Fibroblast of villous mesenchyme (primary cell): ENCODE results near the gene LRRC4C. TPM values are rescaled to one million over a fixed set of nuclear protein-coding genes. Genes with fewer than 3 reads are reported as not detected.

Experiments used
- DNase-seq: peaks from one replicate; pipeline ENCODE4 v3.0.0-alpha.2; 2010; ENCODE audit warnings: low read depth
- H3K4me3 ChIP-seq: 2 replicates; pipeline ENCODE4 v1.5.1; 2011; ENCODE audit warnings: low read depth, mild to moderate bottlenecking, low read length
- total RNA-seq: library from RNA; depleted of rRNA; stranded (reverse); fragments of >200 nt; gene quantifications from 2 replicates; pipeline ENCODE4 v1.2.3, GENCODE V29; 2012
- TF ChIP-seq, protein P1 (sequence below): IDR thresholded peaks from 2 replicates; pipeline ENCODE4 v1.5.1; 2012; ENCODE audit warnings: low read depth, mild to moderate bottlenecking, low read length; ENCODE audit not compliant: insufficient read depth

The LRRC4C gene
- total RNA-seq, 1 donor, result under 0.01 TPM

DNA sequence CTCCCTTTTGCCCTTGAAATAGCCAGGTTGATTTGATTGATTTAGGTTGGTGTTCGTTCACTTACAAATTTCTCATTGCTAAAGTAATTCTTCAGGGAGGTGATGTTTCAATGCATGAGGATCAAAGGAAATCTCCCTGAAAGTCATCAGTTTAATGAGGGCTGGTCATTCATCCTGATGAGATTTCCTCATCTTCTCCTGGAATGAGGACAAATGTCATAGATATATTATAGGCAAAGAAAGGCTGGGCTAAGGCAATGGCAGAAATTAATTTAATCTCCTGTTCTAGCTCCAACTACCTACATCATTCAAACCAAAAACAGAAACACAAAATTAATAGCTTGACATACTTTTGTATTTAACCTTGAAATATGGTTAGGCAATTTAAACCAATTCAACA lies 1052.1 kb downstream of the LRRC4C start:
- no peak overlapping the region for H3K4me3 ChIP-seq
- TF ChIP-seq, protein P1, sequence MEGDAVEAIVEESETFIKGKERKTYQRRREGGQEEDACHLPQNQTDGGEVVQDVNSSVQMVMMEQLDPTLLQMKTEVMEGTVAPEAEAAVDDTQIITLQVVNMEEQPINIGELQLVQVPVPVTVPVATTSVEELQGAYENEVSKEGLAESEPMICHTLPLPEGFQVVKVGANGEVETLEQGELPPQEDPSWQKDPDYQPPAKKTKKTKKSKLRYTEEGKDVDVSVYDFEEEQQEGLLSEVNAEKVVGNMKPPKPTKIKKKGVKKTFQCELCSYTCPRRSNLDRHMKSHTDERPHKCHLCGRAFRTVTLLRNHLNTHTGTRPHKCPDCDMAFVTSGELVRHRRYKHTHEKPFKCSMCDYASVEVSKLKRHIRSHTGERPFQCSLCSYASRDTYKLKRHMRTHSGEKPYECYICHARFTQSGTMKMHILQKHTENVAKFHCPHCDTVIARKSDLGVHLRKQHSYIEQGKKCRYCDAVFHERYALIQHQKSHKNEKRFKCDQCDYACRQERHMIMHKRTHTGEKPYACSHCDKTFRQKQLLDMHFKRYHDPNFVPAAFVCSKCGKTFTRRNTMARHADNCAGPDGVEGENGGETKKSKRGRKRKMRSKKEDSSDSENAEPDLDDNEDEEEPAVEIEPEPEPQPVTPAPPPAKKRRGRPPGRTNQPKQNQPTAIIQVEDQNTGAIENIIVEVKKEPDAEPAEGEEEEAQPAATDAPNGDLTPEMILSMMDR, result no peak
- DNase-seq, result no peak

DNA sequence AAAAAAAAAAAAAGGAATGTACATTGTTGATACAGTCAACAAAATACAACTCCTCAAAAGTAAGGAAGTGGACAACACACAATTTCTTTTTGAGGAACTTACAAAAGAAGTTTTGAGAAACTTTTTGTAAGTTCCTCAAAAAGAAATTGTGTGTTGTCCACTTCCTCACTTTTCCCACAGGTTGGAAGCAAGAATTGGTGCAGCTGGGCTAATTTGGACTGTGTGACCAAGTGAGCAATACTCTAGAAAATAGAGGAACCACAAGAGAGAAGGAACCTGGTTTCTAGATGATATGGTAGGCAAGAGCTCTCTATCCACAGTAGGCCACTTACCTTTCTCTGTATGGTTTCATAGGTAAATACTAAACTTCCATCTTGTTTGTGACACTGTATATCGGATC lies 1053.8 kb downstream of the LRRC4C start:
- no peak overlapping the region for H3K4me3 ChIP-seq
- TF ChIP-seq, protein P1, result no peak
- no peak for DNase-seq

DNA sequence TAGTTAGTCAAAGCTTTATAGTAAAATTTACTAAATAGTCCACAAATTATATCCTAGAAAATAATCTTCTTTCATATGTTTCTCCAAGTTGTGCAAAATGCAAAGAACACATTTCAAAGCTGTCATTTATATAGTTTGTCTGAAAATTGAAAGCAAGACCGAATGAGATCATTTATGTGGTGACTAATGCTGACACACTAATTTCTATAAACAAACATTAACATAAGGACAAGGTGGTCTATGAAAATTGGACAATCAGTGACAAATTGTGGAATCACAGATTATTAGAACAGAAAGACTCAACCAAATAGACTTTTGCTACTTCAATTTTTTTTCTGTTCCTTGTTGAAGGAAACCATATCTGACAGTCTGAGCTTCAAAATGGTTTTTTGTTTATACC lies 1056.1 kb downstream of the LRRC4C start:
- no peak for DNase-seq
- no peak overlapping the region for H3K4me3 ChIP-seq
- TF ChIP-seq, protein P1, result no peak

DNA sequence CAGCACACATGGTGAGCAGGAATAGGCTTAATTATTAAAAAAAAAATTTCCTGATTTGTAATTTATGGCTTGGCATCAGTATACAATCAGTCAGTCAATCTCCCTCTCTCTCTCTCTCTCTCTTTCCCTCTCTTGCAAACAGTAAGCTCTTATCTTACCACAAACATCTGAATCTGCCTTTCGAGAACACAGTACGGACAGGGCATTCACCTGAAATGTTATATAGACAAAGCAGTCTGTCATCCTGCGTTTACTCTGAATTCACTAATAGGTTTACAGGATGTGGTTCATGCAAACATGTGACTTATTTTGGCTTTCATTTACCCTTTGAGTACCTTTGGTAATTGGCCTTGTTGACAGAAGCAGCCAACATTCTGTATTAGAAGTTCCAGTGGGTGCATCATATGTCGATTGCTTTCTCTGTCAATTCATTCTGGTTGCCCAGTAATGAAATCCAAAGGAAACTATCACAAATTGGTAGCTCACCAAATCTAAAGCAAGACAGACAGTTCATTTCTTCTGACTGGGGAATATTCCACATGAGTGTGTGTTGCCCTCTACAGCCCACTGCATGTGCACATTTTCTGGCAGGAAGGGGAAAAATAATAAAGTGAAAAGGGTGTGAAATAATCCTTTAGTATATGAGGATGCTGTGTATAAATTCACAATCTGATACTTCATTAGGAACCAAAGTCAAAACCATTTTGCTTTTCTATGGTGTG lies 1058.2 kb downstream of the LRRC4C start:
- TF ChIP-seq, protein P1, result no peak

DNA sequence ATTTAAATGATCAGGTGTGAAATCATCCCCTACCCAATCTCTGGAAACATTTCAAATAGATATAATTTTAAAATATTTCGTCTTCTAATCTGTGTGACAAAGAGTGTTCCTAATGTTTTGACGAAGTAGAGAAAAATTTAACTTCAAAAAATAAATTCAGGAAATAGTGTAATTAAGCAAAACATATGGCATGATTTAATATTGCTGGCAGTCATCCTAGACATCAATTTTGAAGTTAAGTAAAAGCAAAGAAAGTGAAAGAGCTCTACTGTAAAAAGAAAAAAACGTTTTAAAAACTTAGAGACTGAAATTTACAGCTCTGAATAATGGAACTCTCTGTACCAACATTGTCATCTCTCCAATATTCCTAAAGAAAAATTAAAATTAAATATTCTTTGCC lies 1062.3 kb downstream of the LRRC4C start:
- TF ChIP-seq, protein P1, result no peak
- no peak overlapping the region for H3K4me3 ChIP-seq
- DNase-seq, result no peak

More for the DNA sequence above, 1058.2 kb downstream of the LRRC4C start:
- DNase-seq, result no peak
- no peak overlapping the region for H3K4me3 ChIP-seq

DNA sequence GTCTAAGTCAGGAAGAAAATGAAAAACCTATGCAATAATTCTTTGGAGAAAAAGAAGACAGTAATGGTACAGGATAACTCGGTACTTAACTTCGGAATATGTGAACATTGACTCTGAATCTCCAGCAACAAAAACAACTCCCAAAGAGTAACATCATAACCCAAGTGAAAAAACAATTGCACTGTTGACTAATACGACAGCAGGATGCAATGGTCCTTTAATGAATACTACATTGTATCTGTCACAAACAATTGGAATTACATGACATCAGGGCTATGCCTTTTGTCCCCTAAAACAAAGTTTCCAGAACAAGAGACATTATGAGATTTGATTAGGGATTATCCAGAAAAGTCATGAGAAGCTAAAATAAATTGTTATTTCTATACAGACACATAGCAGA lies 1065.9 kb downstream of the LRRC4C start:
- no peak for DNase-seq
- TF ChIP-seq, protein P1, result no peak
- no peak overlapping the region for H3K4me3 ChIP-seq

DNA sequence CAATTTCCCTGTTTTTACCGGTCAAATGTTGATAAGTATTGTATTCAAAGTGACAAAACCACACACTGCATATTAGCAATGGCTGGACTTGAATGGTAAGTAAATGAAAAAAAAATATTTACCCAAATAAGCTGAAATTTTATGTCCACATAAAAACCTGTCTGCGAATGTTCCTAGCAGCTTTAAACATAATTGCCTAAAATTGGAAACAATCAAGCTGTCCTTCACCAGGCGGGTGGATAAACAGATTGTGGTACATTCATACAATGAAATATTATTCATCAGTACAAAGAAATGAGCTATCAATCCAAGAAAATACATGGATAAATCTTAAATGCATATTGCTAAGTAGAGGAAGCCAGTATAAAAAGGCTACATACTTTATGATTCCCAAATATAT lies 1067.8 kb downstream of the LRRC4C start:
- no peak for DNase-seq
- no peak overlapping the region for H3K4me3 ChIP-seq
- TF ChIP-seq, protein P1, result no peak
